Measurements from ENCODE around the gene SCUBE2. TPM values are rescaled to one million over a fixed set of nuclear protein-coding genes. Genes with fewer than 3 reads are reported as not detected.

Gene SCUBE2
- total and polyA plus RNA-seq, 2 donors (not counting 3 experiments of a cell fraction or from before 2014, with no cell fraction given), result 0.55 to 3.5 TPM

GRCh38 chr11:9138133-9138453, 46.7 kb upstream of the SCUBE2 start:
- H3K4me2 ChIP-seq (ENCODE audit: insufficient read depth, low read length), result no peak overlapping the region
- no peaks in the 10 kb centered on the region for H3K9me3 ChIP-seq (replicated peaks; ENCODE audit: control insufficient read depth, insufficient read depth, low read length)
- POLR2A ChIA-PET, result no interaction called here
- peak overlapping the region; percentile 75 for H3K27ac ChIP-seq (ENCODE audit: insufficient read depth, low read depth, low read length)
- FAIRE-seq, result no peak
- CTCF ChIA-PET, result interaction anchor here (0.6 to 4.3 kb wide), 56 partner anchors 9 to 1131 kb away, joined by 3 to 248 read pairs (median 4); partner anchors contain the start of genes NRIP3 and TMEM9B
- H3K79me2 ChIP-seq (ENCODE audit: control insufficient read depth, insufficient read depth, low read length), result no peaks in the 10 kb centered on the region
- no peaks in the 10 kb centered on the region for H3K9me1 ChIP-seq (replicated peaks; ENCODE audit: control insufficient read depth, extremely low read depth, insufficient read depth, low read length)
- no peak overlapping the region for H3K4me3 ChIP-seq (replicated peaks in 1 of 3; ENCODE audit: insufficient read depth in 1 of 3, low read depth in 1 of 3, low read length in 3 of 3)
- no peak overlapping the region for H3K9ac ChIP-seq (replicated peaks; ENCODE audit: extremely low read depth, insufficient read depth, low read length)
- dilution Hi-C loops (cut with MboI; ENCODE audit: extremely low pct_ligation_motif_present, low sequenced_read_pairs) (no loop called here), intact Hi-C loops (cut with micrococcal nuclease) (loop anchor here (5.0 kb wide), 1 partner anchor 136 kb away; the partner anchor contains the start of gene NRIP3)
- peak in 1 of 2 donors; percentile 2 for TF ChIP-seq CTCF (IDR thresholded peaks at IDR 0.05; ENCODE audit: extremely low read depth in 1 of 2, insufficient read depth in 1 of 2, low read depth in 1 of 2, low read length in 2 of 2)
- TF ChIP-seq POLR2A (IDR thresholded peaks at IDR 0.05; ENCODE audit: low read depth, low read length), result no peak
- no peaks in the 10 kb centered on the region for H3K27me3 ChIP-seq (ENCODE audit: control insufficient read depth in 2 of 2, insufficient read depth in 2 of 2, low read length in 2 of 2)
- peaks cover 37% of the 10 kb centered on the region for H3K4me1 ChIP-seq (ENCODE audit: control insufficient read depth, extremely low read depth, insufficient read depth, low read length)
- no peak for DNase-seq (ENCODE audit: low read depth, low spot score)
- peaks cover 8 to 11% of the 10 kb centered on the region in 2 experiments for H3K36me3 ChIP-seq (ENCODE audit: control insufficient read depth in 2 of 2, extremely low read depth in 1 of 2, insufficient read depth in 2 of 2, low read length in 2 of 2)
- H4K20me1 ChIP-seq (replicated peaks; ENCODE audit: control insufficient read depth, extremely low read depth, insufficient read depth, low read length), result no peaks in the 10 kb centered on the region
- no TSS peak for BruUV-seq (replicated peaks)
- H2AFZ ChIP-seq (ENCODE audit: low read depth, low read length), result no peak overlapping the region

- no peak overlapping the region for H2AFZ ChIP-seq (ENCODE audit: low read depth, low read length)
- peaks cover 5 to 7% of the 10 kb centered on the region in 2 experiments for H3K36me3 ChIP-seq (ENCODE audit: control insufficient read depth in 2 of 2, extremely low read depth in 1 of 2, insufficient read depth in 2 of 2, low read length in 2 of 2)
These were observed 46.1 kb upstream of the SCUBE2 start for GRCh38 chr11:9137293-9138132.

More at GRCh38 chr11:9137293-9138132, 46.1 kb upstream of the SCUBE2 start:
- intact Hi-C loops (cut with micrococcal nuclease), result loop anchor here (1.0 to 5.0 kb wide), 6 partner anchors 47 to 449 kb away; partner anchors contain the start of genes NRIP3, SCUBE2 and TMEM9B
- Histone ChIP-seq H3K27me3 (ENCODE audit: control insufficient read depth in 2 of 2, insufficient read depth in 2 of 2, low read length in 2 of 2) (no peaks in the 10 kb centered on the region), H4K20me1 (replicated peaks; ENCODE audit: control insufficient read depth, extremely low read depth, insufficient read depth, low read length) (no peaks in the 10 kb centered on the region), H3K27ac (ENCODE audit: insufficient read depth, low read depth, low read length) (peak overlapping the region; percentile 75), H3K4me2 (ENCODE audit: insufficient read depth, low read length) (no peak overlapping the region), H3K9me1 (replicated peaks; ENCODE audit: control insufficient read depth, extremely low read depth, insufficient read depth, low read length) (no peaks in the 10 kb centered on the region), H3K4me1 (ENCODE audit: control insufficient read depth, extremely low read depth, insufficient read depth, low read length) (peaks cover 37% of the 10 kb centered on the region), H3K9me3 (replicated peaks; ENCODE audit: control insufficient read depth, insufficient read depth, low read length) (no peaks in the 10 kb centered on the region), H3K9ac (replicated peaks; ENCODE audit: extremely low read depth, insufficient read depth, low read length) (no peak overlapping the region), H3K79me2 (ENCODE audit: control insufficient read depth, insufficient read depth, low read length) (no peaks in the 10 kb centered on the region), H3K4me3 (replicated peaks in 1 of 3; ENCODE audit: insufficient read depth in 1 of 3, low read depth in 1 of 3, low read length in 3 of 3) (no peak overlapping the region)
- ChIA-PET POLR2A (no interaction called here), CTCF (interaction anchor here (0.6 to 4.3 kb wide), 63 partner anchors 8 to 1131 kb away, joined by 3 to 248 read pairs (median 3); partner anchors contain the start of genes NRIP3 and TMEM9B)
- TF ChIP-seq EZH2 (IDR thresholded peaks at IDR 0.05; ENCODE audit: borderline replicate concordance, low read depth, low read length, severe bottlenecking), result no peak
- no peak for TF ChIP-seq MYC (IDR thresholded peaks at IDR 0.05; ENCODE audit: low read depth, low read length)
- no peak for TF ChIP-seq POLR2AphosphoS5 (IDR thresholded peaks at IDR 0.05; ENCODE audit: insufficient read depth, low read depth, low read length)
- TF ChIP-seq CTCF (IDR thresholded peaks at IDR 0.05; ENCODE audit: extremely low read depth in 1 of 2, insufficient read depth in 1 of 2, low read depth in 1 of 2, low read length in 2 of 2), result peak; percentile 90 to 99
- DNase-seq (ENCODE audit: low read depth, low spot score) (peak; percentile 85), FAIRE-seq (peak; percentile 95)
- BruUV-seq (replicated peaks), result no TSS peak
- dilution Hi-C loops (cut with MboI; ENCODE audit: extremely low pct_ligation_motif_present, low sequenced_read_pairs), result no loop called here
